Skeletal muscle satellite cell (primary cell): ENCODE data around the gene SETMAR.
"Not testable (repeated sequence)": the region's sequence is repeated elsewhere in the genome, so short reads cannot be mapped to it uniquely, and the experiment has no call there.

Experiments used
- H3K27me3 ChIP-seq: 2 replicates; pipeline ENCODE4 v1.7.0; 2013; ENCODE audit warnings: low read length; ENCODE audit not compliant: control insufficient read depth, insufficient read depth
- H3K36me3 ChIP-seq: 2 replicates; pipeline ENCODE4 v1.7.0; 2013; ENCODE audit warnings: mild to moderate bottlenecking, control low read depth, low read length; ENCODE audit not compliant: insufficient read depth
- H3K4me1 ChIP-seq: 2 replicates; pipeline ENCODE4 v1.7.0; 2013; ENCODE audit warnings: low read length; ENCODE audit not compliant: control insufficient read depth, insufficient read depth
- H3K4me2 ChIP-seq: 2 replicates; pipeline ENCODE4 v1.7.0; 2013; ENCODE audit warnings: mild to moderate bottlenecking, low read length
- H3K4me3 ChIP-seq: 2 replicates; pipeline ENCODE4 v1.7.0; 2013; ENCODE audit warnings: low read length
- H3K9ac ChIP-seq: 2 replicates; pipeline ENCODE4 v1.7.0; 2013; ENCODE audit warnings: mild to moderate bottlenecking, low read depth, low read length, moderate library complexity
- H3K9me3 ChIP-seq: replicated peaks from 2 replicates; pipeline ENCODE4 v1.7.0; 2013; ENCODE audit warnings: mild to moderate bottlenecking, control low read depth, low read length

SETMAR gene

DNA sequence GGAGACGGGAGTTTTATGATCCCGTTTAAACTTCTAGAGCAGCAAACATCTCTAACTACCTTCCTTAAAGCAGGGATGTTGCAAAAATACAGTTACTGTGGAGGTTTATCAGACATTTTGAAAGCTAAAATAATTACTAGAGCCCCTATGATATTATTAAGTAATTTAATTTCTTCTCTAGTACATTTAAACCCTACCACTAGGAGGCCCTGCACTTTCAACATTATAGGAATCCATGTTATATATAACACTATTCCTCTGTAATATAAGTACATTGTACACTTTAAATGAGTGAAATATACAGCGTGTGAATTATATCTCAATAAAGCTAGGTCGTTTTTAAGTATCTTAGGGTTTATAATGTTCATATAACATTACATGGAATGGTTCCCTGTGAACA, 11.5 kb downstream of the SETMAR start:
- no peaks in the 10 kb centered on the region for H3K9me3 ChIP-seq
- H3K4me3 ChIP-seq = no peak overlapping the region
- H3K9ac ChIP-seq = no peak overlapping the region
- peaks cover 18% of the 10 kb centered on the region for H3K36me3 ChIP-seq
- no peak overlapping the region for H3K4me2 ChIP-seq
- no peaks in the 10 kb centered on the region for H3K4me1 ChIP-seq
- H3K27me3 ChIP-seq = no peaks in the 10 kb centered on the region

DNA sequence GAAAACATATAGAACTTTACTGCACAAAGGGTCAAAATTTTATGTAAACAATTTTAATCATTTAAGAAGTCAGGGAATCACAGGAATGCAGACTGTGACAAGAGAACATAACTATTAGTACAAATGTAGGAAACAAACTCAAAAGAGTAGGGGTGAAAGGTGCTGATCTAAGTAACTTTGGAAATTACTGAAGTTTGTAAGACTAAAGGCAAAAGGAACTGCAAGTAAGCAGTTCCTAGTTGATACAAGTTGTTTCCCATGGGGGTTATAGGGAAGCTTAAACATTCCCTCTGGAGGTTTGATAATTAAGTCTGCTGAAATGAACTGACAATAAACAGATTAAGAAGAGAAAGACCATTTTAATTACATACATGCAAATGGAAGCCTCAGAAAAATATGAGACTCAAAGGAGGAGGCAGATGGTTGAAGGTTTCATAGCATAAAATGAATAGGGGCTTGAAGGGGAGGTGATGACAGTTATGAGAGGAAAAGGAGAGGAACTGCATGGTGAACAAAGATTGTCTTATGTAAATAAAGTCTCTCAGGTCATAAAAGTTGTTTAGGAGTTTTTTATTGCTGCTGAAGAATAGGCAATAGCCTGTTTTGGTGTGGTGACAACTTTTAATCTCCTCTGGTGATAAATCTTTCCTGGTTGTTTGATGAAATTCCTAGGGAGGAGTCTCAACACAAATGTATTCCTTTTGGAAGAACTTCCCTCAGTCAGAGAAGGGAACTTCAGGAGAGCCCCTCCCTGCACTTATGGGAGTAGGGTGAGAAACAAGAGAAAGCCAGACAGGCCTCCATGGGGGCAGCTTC, 17.1 kb downstream of the SETMAR start:
- H3K9me3 ChIP-seq = no peaks in the 10 kb centered on the region
- H3K27me3 ChIP-seq = no peaks in the 10 kb centered on the region
- no peak overlapping the region for H3K9ac ChIP-seq
- peaks cover 14% of the 10 kb centered on the region for H3K4me1 ChIP-seq
- no peak overlapping the region for H3K4me3 ChIP-seq
- peaks cover 12% of the 10 kb centered on the region for H3K36me3 ChIP-seq
- no peak overlapping the region for H3K4me2 ChIP-seq

DNA sequence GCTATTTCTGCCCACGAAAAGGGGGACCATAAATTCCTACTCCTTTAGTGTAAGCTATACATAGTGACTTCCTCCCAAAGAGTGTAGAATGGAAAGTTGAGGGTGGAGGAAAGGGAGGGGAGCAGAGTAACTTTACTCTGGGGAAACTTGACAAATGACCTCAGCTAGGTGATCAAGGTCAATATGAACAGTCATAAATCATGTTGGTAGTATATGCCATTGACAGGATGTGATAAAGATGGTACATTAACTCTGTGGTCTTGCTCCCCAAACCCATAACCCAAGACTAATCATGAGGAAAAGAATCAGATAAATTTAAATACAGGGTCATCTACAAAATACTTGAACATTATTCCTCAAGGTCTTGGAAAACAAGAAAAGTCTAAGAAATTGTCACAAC, 18.6 kb downstream of the SETMAR start:
- Histone ChIP-seq H3K9me3 (no peaks in the 10 kb centered on the region), H3K36me3 (peaks cover 8% of the 10 kb centered on the region), H3K9ac (no peak overlapping the region), H3K4me3 (no peak overlapping the region), H3K27me3 (no peaks in the 10 kb centered on the region), H3K4me2 (no peak overlapping the region), H3K4me1 (peaks cover 14% of the 10 kb centered on the region)

DNA sequence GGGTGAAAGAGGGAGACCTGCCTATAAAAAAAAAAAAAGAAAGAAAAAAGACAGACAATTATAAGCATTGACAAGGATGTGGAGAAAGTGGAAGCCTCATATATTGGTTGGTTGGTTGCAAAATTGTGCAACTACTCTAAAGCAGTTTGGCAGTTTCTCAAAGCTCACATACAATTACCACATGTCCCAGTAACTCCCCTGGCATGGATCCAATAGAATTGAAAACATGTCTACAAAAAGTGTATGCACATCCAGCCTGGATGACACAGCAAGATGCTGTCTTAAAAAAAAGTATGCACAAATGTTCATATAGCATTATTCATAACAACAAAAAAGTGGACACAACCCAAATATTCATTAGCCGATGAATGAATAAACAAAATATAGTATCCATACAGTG, 19.5 kb downstream of the SETMAR start:
- no peak overlapping the region for H3K4me3 ChIP-seq
- H3K4me1 ChIP-seq = peaks cover 14% of the 10 kb centered on the region
- no peaks in the 10 kb centered on the region for H3K9me3 ChIP-seq
- H3K4me2 ChIP-seq = no peak overlapping the region
- H3K36me3 ChIP-seq = peaks cover 4% of the 10 kb centered on the region
- no peaks in the 10 kb centered on the region for H3K27me3 ChIP-seq
- no peak overlapping the region for H3K9ac ChIP-seq

DNA sequence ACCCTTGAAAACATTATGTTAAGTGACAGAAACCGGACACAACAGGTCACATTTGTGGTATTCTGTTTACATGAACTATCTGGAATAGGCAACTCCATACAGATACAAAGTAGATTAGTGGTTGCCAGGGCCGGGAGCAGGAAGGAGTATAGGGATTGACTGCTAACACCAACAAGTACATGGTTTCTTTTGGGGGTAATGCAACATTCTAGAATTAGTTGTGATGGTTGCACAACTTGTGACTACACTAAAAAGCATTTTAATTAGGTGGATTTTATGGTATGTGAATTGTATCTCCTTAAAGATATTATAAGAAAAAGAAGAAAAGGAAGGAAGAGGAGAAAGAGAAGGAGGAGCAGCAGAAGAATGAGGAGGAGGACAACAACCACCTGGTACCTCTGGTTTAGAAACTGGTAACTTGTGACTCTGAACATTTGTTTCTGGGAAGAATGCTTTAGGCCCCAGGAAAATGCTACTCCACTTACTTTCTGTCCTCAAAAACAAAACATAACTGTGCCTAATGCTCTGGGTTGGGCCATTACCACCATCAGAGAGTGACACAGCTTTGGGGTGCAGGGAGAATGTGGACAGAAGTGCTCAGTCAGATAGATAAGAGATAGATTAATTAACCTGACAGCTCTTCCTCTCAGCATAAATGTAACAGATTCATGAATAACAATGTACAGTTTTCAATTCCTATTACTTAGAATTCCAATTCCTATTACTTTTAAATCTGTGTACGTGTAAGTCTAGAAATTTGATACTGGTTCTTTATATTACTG, 20.3 kb downstream of the SETMAR start:
- no peaks in the 10 kb centered on the region for H3K27me3 ChIP-seq
- peaks cover 14% of the 10 kb centered on the region for H3K4me1 ChIP-seq
- H3K4me2 ChIP-seq = no peak overlapping the region
- H3K9me3 ChIP-seq = no peaks in the 10 kb centered on the region
- H3K36me3 ChIP-seq = no peaks in the 10 kb centered on the region
- no peak overlapping the region for H3K4me3 ChIP-seq
- no peak overlapping the region for H3K9ac ChIP-seq

DNA sequence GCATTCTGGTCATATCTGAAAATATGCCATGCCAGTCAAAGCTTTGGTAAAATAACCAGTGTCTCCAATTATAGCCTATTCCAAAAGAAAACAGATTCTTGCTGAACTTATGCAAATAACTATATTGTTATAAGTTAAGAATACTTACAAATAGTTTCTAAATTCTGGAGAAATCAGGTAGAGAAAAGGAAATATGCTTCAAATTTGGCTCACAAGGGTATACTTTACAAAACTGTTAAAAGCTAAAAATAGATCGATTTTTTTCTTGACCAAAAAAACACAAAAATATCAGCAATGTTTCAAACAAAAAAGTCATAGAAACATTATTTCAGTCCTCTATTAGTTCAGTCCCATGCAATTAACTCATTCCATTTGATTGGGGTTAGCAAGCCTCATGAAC, 23.7 kb downstream of the SETMAR start:
- Histone ChIP-seq H3K4me3 (no peak overlapping the region), H3K36me3 (no peaks in the 10 kb centered on the region), H3K27me3 (no peaks in the 10 kb centered on the region), H3K9ac (no peak overlapping the region), H3K9me3 (no peaks in the 10 kb centered on the region), H3K4me1 (peaks cover 14% of the 10 kb centered on the region), H3K4me2 (no peak overlapping the region)

DNA sequence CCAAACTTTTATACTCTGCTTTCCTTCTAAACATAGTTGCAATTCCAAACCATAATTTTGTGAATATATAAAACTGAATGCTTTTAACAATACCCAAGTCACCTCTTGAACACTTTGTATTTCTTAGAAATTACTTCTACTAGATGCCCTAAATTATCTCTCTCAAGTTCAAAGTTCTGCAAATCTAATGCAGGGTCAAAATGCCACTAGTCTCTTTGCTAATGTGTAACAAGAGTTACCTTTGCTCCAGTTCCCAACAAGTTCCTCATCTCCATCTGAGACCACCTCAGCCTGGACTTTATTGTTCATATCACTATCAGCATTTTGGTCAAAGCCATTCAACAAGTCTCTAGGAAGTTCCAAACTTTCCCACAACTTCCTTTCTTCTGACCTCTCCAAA, 26.6 kb downstream of the SETMAR start:
- not testable (repeated sequence) for H3K4me3 ChIP-seq, H3K9ac ChIP-seq, H3K4me1 ChIP-seq, H3K36me3 ChIP-seq, H3K27me3 ChIP-seq, H3K4me2 ChIP-seq, H3K9me3 ChIP-seq

DNA sequence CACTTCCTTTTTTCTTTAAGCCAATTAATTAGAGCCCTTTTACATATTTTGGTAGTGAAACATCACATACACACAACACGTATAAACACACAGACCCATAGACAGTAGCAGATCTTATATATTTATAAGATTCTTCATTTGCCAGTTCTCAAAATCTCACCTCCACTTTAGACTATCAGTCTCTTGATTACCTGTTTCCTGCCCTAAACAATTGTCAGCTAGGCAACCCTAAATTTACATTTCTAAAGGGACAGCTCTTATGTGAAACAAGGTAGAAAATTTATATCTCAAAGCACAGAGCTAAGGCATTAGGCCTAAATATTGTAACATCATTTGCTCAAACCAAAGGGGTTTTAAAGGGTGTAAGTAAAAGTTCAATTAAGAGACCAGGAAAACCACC, 28.9 kb downstream of the SETMAR start:
- H3K9ac ChIP-seq = no peak overlapping the region
- no peak overlapping the region for H3K4me3 ChIP-seq
- no peaks in the 10 kb centered on the region for H3K36me3 ChIP-seq

DNA sequence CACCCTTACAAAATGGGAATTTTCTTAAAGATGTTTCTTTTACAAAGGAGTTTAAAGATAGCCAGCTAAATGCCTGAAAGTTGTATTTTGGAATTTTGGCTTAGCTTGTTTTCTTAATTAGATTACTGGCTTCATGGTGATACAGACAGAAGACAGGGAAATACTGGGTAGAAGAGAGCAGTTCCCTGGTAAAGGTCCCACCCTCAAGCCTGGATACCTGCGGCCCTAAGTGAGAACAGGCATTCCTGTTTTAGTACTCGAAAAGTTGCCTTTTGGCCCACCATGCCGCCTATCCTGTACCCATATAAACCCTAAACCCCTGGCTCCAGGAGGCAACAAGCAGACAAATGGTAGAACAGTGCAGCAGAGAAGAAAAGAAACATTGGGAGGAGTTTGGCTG, 29.4 kb downstream of the SETMAR start:
- no peak overlapping the region for H3K4me2 ChIP-seq
- no peaks in the 10 kb centered on the region for H3K9me3 ChIP-seq
- H3K4me1 ChIP-seq = no peaks in the 10 kb centered on the region
- no peak overlapping the region for H3K4me3 ChIP-seq
- no peaks in the 10 kb centered on the region for H3K36me3 ChIP-seq
- no peak overlapping the region for H3K9ac ChIP-seq
- no peaks in the 10 kb centered on the region for H3K27me3 ChIP-seq

More for the DNA sequence above, 28.9 kb downstream of the SETMAR start:
- Histone ChIP-seq H3K4me2 (no peak overlapping the region), H3K27me3 (no peaks in the 10 kb centered on the region), H3K4me1 (no peaks in the 10 kb centered on the region), H3K9me3 (no peaks in the 10 kb centered on the region)

DNA sequence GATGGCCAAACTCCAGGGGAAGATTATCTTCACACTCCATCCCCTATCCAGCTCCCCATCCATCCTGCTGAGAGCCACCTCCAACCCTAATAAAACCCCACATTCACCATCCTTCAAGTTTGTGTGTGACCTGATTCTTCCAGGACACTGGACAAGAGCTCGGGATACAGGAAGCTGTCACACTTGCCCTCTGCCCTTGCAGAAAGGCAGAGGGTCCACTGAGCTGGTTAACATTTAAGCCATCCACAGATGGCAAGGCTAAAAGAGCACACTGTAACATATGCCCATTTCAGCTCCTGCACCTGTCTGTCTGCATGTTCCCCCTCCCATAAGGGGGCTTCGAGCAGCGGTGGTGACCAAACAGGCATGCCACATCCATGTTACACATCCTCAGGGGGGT, 29.8 kb downstream of the SETMAR start:
- Histone ChIP-seq H3K4me2 (no peak overlapping the region), H3K27me3 (no peaks in the 10 kb centered on the region), H3K9ac (no peak overlapping the region), H3K4me1 (no peaks in the 10 kb centered on the region), H3K9me3 (no peaks in the 10 kb centered on the region), H3K36me3 (no peaks in the 10 kb centered on the region), H3K4me3 (no peak overlapping the region)

DNA sequence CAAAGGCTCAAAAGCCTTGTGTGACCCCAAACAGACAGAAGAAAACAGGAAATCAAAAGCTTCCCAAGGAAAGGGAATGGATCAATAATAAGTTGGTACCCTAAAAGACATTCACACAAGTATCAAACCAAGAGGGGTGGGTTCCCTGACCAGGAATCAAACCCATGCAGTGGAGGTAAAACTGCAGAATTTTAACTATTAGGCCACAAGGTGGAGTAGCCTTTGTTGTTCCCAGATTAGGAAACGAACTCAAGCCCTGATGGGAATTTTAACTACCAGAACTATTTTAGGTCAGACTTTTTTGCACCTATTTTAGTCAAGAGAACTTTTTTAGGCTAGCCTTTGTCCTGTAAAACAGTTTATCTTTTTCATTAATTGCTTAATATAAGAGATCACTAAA, 31.4 kb downstream of the SETMAR start:
- Histone ChIP-seq H3K27me3 (no peaks in the 10 kb centered on the region), H3K4me2 (no peak overlapping the region), H3K9ac (no peak overlapping the region), H3K9me3 (no peaks in the 10 kb centered on the region), H3K36me3 (no peaks in the 10 kb centered on the region), H3K4me3 (no peak overlapping the region), H3K4me1 (no peaks in the 10 kb centered on the region)
